Activated T-helper 1 cell treated with anti-CD3 and anti-CD28 coated beads, Interleukin-12 subunit alpha, Interleukin-12 subunit beta, Interleukin-2, Interleukin-4 antibody, amounts not matched to agents 30 ng/mL and 10 ng/mL and 1 ng/mL, durations not matched to agents 14 hours and 24 hours and 36 hours (primary cell): Measurements from ENCODE around the gene NOVA2. TPM values are rescaled to one million over a fixed set of nuclear protein-coding genes. Genes with fewer than 3 reads are reported as not detected.

ENCODE experiments used
- DNase-seq: peaks from one replicate; pipeline ENCODE4 v3.0.0; 2021; ENCODE audit warnings: low spot score
- H3K27ac Mint-ChIP-seq: one replicate; pipeline ENCODE4 v1.8.0; 2021; ENCODE audit warnings: mild to moderate bottlenecking, mixed read lengths
- H3K27me3 Mint-ChIP-seq: one replicate; pipeline ENCODE4 v1.8.0; 2022; ENCODE audit warnings: mild to moderate bottlenecking, moderate library complexity, mixed read lengths; ENCODE audit not compliant: insufficient read depth
- H3K36me3 Mint-ChIP-seq: one replicate; pipeline ENCODE4 v1.8.0; 2021; ENCODE audit warnings: low read depth, mixed read lengths
- H3K4me1 Mint-ChIP-seq: one replicate; pipeline ENCODE4 v1.8.0; 2021; ENCODE audit warnings: low read depth, mixed read lengths
- H3K4me3 Mint-ChIP-seq: one replicate; pipeline ENCODE4 v1.8.0; 2021; ENCODE audit warnings: mild to moderate bottlenecking, moderate library complexity, mixed read lengths
- H3K9me3 Mint-ChIP-seq: one replicate; pipeline ENCODE4 v1.8.0; 2021; ENCODE audit warnings: mixed read lengths
- intact Hi-C: fragments of 100-400 bp; cut with micrococcal nuclease; formaldehyde crosslinking; loops from one replicate; pipeline ENCODE4 v1.15.1; 2024
- total RNA-seq: library from RNA; stranded (reverse); gene quantifications from 2 replicates; pipeline ENCODE4 v1.2.3, GENCODE V29; 2022

Gene NOVA2
- not detected in 2 replicates for total RNA-seq

GRCh38 chr19:45973553-45974338 is at the start of gene NOVA2:
Gene NOVA2 (minus strand): TSS chr19:45973865. CDS start chr19:45973351, 514 bp downstream.
- Mint-ChIP-seq H3K4me1 (peaks cover 16% of the 10 kb centered on the region), H3K9me3 (no peaks in the 10 kb centered on the region), H3K27ac (no peak within 1 kb of the TSS), H3K27me3 (peaks cover 61% of the 10 kb centered on the region), H3K36me3 (no peaks in the 10 kb centered on the region), H3K4me3 (no peak within 1 kb of the TSS)
- intact Hi-C loops, result loop anchor here (1.0 kb wide), 1 partner anchor 22 kb away; the partner anchor contains the start of gene CCDC61
- DNase-seq, result peak; percentile 46

- intact Hi-C loops, result no loop called here
- Mint-ChIP-seq H3K4me3 (no peak overlapping the region), H3K9me3 (no peaks in the 10 kb centered on the region), H3K27me3 (peaks cover 13% of the 10 kb centered on the region), H3K27ac (no peak overlapping the region), H3K36me3 (no peaks in the 10 kb centered on the region), H3K4me1 (peaks cover 10% of the 10 kb centered on the region)
- no peak for DNase-seq
Observed at GRCh38 chr19:46023311-46023779, 49.7 kb upstream of the NOVA2 start.

DNA sequence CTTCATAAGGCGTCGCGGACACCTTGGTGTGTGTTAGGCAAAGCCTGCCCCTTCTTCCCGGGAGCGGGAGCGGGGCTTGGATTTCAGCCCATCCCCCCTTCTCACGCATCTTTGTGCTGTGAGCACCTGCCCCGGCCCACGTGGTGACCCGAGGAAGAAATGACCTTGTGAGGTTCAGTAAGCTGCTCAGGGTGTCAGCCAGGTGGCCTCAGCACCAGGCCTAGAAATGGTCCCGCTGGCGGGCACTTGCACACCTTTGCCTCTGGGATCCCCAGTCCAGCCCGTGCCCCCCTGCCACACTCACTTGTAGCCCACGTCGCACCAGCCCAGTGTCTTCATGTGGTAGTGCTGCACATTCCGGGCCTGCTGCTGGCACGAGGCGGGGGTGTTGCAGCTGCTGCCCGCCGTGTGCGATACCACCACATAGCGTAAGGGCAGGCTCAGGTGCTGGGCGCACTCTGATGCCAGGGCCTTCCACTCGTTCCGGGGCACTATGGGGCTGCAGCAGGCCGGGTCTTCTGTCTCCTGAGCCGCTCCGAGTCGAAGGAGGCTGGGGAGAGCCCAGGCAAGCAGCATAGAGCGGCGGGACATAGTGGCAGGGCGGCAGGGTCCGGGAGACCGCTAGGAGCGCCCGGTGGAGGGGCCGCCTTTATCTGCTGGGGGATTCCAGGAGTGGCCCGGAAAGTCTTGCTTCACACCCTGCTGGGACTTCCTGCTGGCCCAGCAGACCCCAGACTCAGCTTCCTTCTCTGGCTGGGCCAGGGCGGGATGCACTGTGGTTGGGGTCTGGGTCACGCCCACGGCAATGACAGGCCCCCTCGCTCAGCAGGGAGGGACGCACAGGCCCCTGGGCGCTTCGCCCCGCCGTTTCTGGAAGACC is 49.0 kb upstream of the NOVA2 start, which contains the start of gene PGLYRP1:
Gene PGLYRP1, minus strand, starts transcription at position 623 of the 880 bp plus-strand sequence. Its CDS starts 32 bp downstream, at position 591.
- no peaks in the 10 kb centered on the region for H3K36me3 Mint-ChIP-seq
- intact Hi-C loops, result no loop called here
- no peaks in the 10 kb centered on the region for H3K9me3 Mint-ChIP-seq

DNA sequence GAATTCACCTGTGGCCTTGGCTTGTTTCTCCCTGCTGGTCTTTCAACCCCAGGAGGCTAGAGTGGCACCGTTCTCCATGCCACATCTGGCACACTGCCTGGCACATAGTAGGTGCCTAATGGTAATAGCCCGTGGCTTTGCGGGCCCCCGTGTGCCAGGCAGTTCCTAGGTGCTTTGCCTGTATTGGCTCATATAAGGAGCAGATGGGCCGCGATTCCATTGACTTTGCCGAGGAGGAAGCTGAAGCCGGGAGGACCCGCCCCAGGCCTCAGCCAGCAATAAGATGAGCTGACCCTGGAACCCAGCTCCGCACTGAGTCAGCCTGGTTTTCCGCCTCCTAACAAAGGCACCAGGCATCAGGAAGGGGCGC is 48.4 kb upstream of the NOVA2 start:
- Mint-ChIP-seq H3K4me1 (peaks cover 10% of the 10 kb centered on the region), H3K27me3 (peaks cover 13% of the 10 kb centered on the region), H3K9me3 (no peaks in the 10 kb centered on the region), H3K36me3 (no peaks in the 10 kb centered on the region), H3K4me3 (no peak overlapping the region), H3K27ac (no peak overlapping the region)
- DNase-seq, result no peak
- intact Hi-C loops, result no loop called here

More for the DNA sequence above, 49.0 kb upstream of the NOVA2 start, which contains the start of gene PGLYRP1:
- Mint-ChIP-seq H3K4me1 (peaks cover 10% of the 10 kb centered on the region), H3K4me3 (no peak within 1 kb of the TSS), H3K27me3 (peaks cover 13% of the 10 kb centered on the region), H3K27ac (no peak within 1 kb of the TSS)
- no peak for DNase-seq

GRCh38 chr19:46021531-46022041 is 47.9 kb upstream of the NOVA2 start:
- no peaks in the 10 kb centered on the region for H3K9me3 Mint-ChIP-seq
- peaks cover 13% of the 10 kb centered on the region for H3K27me3 Mint-ChIP-seq
- no peak overlapping the region for H3K27ac Mint-ChIP-seq
- H3K4me1 Mint-ChIP-seq, result peaks cover 7% of the 10 kb centered on the region
- intact Hi-C loops, result no loop called here
- no peaks in the 10 kb centered on the region for H3K36me3 Mint-ChIP-seq
- no peak overlapping the region for H3K4me3 Mint-ChIP-seq
- DNase-seq, result no peak

DNA sequence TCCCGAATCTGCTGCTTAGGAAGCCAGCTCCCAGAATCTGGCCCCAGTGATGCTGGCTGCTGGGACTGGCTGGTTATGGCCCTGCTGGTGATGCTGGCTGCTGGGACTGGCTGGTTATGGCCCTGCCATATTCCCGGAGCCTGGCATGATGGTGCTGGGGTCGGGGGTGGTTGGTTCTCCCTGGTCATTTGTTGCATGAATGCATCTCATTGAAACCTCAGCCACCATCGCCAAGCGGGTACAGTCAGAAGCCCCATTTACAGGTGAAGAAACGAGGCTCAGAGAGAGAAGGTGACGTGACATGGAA is 47.1 kb upstream of the NOVA2 start:
- Mint-ChIP-seq H3K4me3 (no peak overlapping the region), H3K27ac (no peak overlapping the region), H3K27me3 (peaks cover 11% of the 10 kb centered on the region), H3K4me1 (peaks cover 5% of the 10 kb centered on the region), H3K9me3 (no peaks in the 10 kb centered on the region), H3K36me3 (peaks cover 2% of the 10 kb centered on the region)
- intact Hi-C loops, result no loop called here
- DNase-seq, result no peak

DNA sequence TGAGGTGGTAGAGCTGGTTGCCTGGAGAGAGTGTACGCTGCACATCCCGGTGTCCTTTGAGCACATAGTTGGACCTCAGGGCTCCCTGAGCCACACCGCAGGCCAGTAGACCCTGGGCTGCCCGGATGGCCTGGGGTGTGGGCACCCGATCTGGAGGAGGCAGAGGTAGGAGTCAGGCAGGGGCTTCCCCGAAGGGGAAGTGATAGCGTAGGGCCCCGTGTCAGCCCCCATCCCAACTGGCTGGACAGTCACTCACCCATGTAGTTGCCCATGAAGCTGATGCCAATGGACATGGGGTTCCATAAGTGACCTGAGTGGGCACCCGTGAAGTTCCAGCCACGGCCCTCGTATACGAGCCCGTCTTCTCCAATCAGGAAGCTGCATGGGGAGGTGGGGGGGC is 45.6 kb upstream of the NOVA2 start:
- DNase-seq, result no peak
- H3K36me3 Mint-ChIP-seq, result peaks cover 2% of the 10 kb centered on the region
- peaks cover 19% of the 10 kb centered on the region for H3K27me3 Mint-ChIP-seq
- no peak overlapping the region for H3K27ac Mint-ChIP-seq
- no peak overlapping the region for H3K4me3 Mint-ChIP-seq
- H3K9me3 Mint-ChIP-seq, result no peaks in the 10 kb centered on the region
- peaks cover 14% of the 10 kb centered on the region for H3K4me1 Mint-ChIP-seq
- intact Hi-C loops, result loop anchor here (5.0 kb wide), 4 partner anchors 92 to 242 kb away; partner anchors contain the start of genes FOXA3, MYPOP and SYMPK

DNA sequence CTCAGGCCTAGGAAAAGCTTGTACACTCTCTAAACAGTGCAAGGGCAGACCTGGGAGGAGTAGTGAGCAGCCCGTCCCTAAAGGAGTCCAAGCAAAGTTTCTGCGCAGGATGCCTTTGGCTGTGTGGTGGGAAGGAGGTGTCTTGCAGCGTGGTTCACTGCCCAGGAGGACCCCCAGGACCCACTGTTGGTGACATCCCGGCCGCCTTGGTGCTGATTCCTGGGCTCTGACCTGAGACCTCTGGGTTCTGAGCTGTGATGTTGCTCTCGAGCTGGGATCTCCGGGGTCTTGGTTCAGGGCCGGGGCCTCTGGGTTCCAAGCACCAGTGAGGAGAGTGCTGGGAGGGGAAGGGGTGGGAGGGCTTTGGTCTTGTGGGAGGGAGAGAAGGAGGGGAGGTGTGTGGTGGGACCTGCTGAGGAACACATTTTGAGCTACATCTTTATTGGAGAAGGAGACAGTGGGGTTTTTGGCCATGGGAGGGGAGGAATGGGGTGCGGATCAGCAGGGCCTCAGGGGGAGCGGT is 45.1 kb upstream of the NOVA2 start:
- peaks cover 2% of the 10 kb centered on the region for H3K36me3 Mint-ChIP-seq
- no peak overlapping the region for H3K27ac Mint-ChIP-seq
- peaks cover 17% of the 10 kb centered on the region for H3K27me3 Mint-ChIP-seq
- intact Hi-C loops, result loop anchor here (5.0 kb wide), 4 partner anchors 91 to 241 kb away; partner anchors contain the start of genes FOXA3, MYPOP and SYMPK
- peaks cover 15% of the 10 kb centered on the region for H3K4me1 Mint-ChIP-seq
- H3K4me3 Mint-ChIP-seq, result no peak overlapping the region
- DNase-seq, result no peak
- H3K9me3 Mint-ChIP-seq, result no peaks in the 10 kb centered on the region

- intact Hi-C loops, result loop anchor here (5.0 kb wide), 4 partner anchors 91 to 241 kb away; partner anchors contain the start of genes FOXA3, MYPOP and SYMPK
- no peaks in the 10 kb centered on the region for H3K9me3 Mint-ChIP-seq
- H3K27me3 Mint-ChIP-seq, result peaks cover 15% of the 10 kb centered on the region
- H3K4me3 Mint-ChIP-seq, result no peak overlapping the region
- no peak for DNase-seq
- H3K4me1 Mint-ChIP-seq, result peaks cover 15% of the 10 kb centered on the region
- no peak overlapping the region for H3K27ac Mint-ChIP-seq
- H3K36me3 Mint-ChIP-seq, result peaks cover 2% of the 10 kb centered on the region
Observed at GRCh38 chr19:46017874-46018675, 44.4 kb upstream of the NOVA2 start.

GRCh38 chr19:46017095-46017429 is 43.4 kb upstream of the NOVA2 start:
- peaks cover 2% of the 10 kb centered on the region for H3K36me3 Mint-ChIP-seq
- intact Hi-C loops, result loop anchor here (5.0 kb wide), 4 partner anchors 90 to 240 kb away; partner anchors contain the start of genes FOXA3, MYPOP and SYMPK
- peaks cover 15% of the 10 kb centered on the region for H3K4me1 Mint-ChIP-seq

DNA sequence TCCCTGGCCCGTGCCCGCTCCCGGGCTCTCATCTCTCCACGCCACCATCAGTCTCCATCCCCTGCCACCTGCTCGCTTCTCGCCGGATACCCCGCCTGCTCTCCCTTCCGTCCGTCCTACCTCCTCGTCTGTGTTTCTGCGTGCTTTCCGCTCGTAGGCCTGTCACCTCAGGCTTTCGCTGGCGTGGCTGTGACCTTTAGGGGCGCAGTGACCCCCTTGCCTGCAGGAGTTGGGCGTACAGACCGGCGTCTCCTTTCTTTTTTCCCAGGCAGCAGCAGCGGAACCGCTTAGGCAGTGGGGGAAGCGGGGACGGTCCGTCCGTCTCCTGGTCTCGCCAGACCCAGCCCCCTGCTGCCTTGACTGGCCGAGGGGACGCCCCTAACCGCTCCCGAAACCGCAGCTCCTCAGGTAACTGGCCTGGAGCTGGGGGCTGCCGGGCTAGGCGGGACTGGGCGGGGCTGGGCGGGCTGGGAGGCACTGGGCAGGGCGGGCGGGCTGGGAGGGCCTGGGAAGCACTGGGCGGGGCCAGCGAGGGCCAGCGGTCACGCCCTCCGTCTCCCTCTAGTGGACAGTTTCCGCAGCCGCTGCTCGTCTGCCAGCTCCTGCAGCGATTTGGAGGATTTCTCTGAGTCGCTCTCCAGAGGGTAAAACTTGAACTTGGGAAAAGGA is 42.9 kb upstream of the NOVA2 start:
- Mint-ChIP-seq H3K36me3 (peaks cover 2% of the 10 kb centered on the region), H3K27ac (peak overlapping the region; percentile 78), H3K4me3 (peak overlapping the region; percentile 89), H3K4me1 (peaks cover 15% of the 10 kb centered on the region), H3K9me3 (no peaks in the 10 kb centered on the region), H3K27me3 (peaks cover 12% of the 10 kb centered on the region)
- peak; percentile 74 for DNase-seq
- intact Hi-C loops, result loop anchor here (1.0 to 5.0 kb wide), 5 partner anchors 21 to 239 kb away; partner anchors contain the start of genes CCDC61, FOXA3, MYPOP and SYMPK

More at GRCh38 chr19:46017095-46017429, 43.4 kb upstream of the NOVA2 start:
- Mint-ChIP-seq H3K27me3 (peaks cover 12% of the 10 kb centered on the region), H3K27ac (peak overlapping the region; percentile 34), H3K4me3 (peak overlapping the region; percentile 60), H3K9me3 (no peaks in the 10 kb centered on the region)
- no peak for DNase-seq
